Endodermal cell (in vitro differentiated cells): ENCODE data around the gene CEP85L. TPM values are rescaled to one million over a fixed set of nuclear protein-coding genes. Genes with fewer than 3 reads are reported as not detected.

Experiments
- DNase-seq: peaks from one replicate; pipeline ENCODE4 v3.0.0-alpha.2; 2017
- H3K27ac ChIP-seq: 2 replicates; pipeline ENCODE4 v1.5.1; 2013; ENCODE audit warnings: mild to moderate bottlenecking, low read depth, low read length, moderate library complexity
- H3K27me3 ChIP-seq: 2 replicates; pipeline ENCODE4 v1.6.1; 2013; ENCODE audit warnings: mild to moderate bottlenecking, low read length, moderate library complexity; ENCODE audit not compliant: insufficient read depth, control insufficient read depth, poor library complexity, severe bottlenecking
- H3K36me3 ChIP-seq: 2 replicates; pipeline ENCODE4 v1.7.0; 2013; ENCODE audit warnings: mild to moderate bottlenecking, low read length, moderate library complexity; ENCODE audit not compliant: control insufficient read depth, insufficient read depth
- H3K4me1 ChIP-seq: one replicate; pipeline ENCODE4 v1.7.0; 2013; ENCODE audit warnings: low read length; ENCODE audit not compliant: control insufficient read depth, insufficient read depth
- H3K4me3 ChIP-seq: 2 replicates; pipeline ENCODE4 v1.5.1; 2013; ENCODE audit warnings: mild to moderate bottlenecking, low read length, moderate library complexity
- H3K9ac ChIP-seq: 2 replicates; pipeline ENCODE4 v1.6.1; 2013; ENCODE audit warnings: mild to moderate bottlenecking, low read length, moderate library complexity; ENCODE audit not compliant: poor library complexity, severe bottlenecking; ENCODE audit errors: extremely low read depth
- H3K9me3 ChIP-seq: 2 replicates; pipeline ENCODE4 v1.6.1; 2013; ENCODE audit warnings: mild to moderate bottlenecking, low read length, moderate library complexity; ENCODE audit not compliant: control insufficient read depth
- H3K27ac Mint-ChIP-seq: 2 replicates; pipeline ENCODE4 v1.8.0; 2020; ENCODE audit warnings: mixed read lengths
- H3K27me3 Mint-ChIP-seq: 2 replicates; pipeline ENCODE4 v1.8.0; 2021; ENCODE audit warnings: mild to moderate bottlenecking, mixed read lengths; ENCODE audit not compliant: insufficient read depth
- H3K36me3 Mint-ChIP-seq: 2 replicates; pipeline ENCODE4 v1.8.0; 2020; ENCODE audit warnings: low read depth, mixed read lengths
- H3K4me1 Mint-ChIP-seq: 2 replicates; pipeline ENCODE4 v1.8.0; 2020; ENCODE audit warnings: mixed read lengths
- H3K4me3 Mint-ChIP-seq: 2 replicates; pipeline ENCODE4 v1.8.0; 2020; ENCODE audit warnings: mild to moderate bottlenecking, moderate library complexity, mixed read lengths
- H3K9me3 Mint-ChIP-seq: 2 replicates; pipeline ENCODE4 v1.8.0; 2020; ENCODE audit warnings: mild to moderate bottlenecking, mixed read lengths
- WGBS, 2 experiments: methylation state at CpG; one replicate each; pipeline versions ENCODE4 v1.1.5 to v1.1.7; 2013; ENCODE audit warnings: missing lambda C conversion rate in 2 of 2, mixed read lengths in 1 of 2; ENCODE audit not compliant: insufficient coverage in 1 of 2, insufficient read length in 1 of 2; 5-methylcytosine and 5-hydroxymethylcytosine counted together
- total RNA-seq, 2 donors: library from RNA; stranded (reverse); fragmentation: NEBNext Ultra II Directional in 1 of 2; extraction: Animal tissue kit (Norgen Biotek cat#: 25700) in 1 of 2; gene quantifications; 2 replicates in 1 of 2; 3 replicates in 1 of 2; pipeline ENCODE4 v1.2.1, GENCODE V29; 2021
- TF ChIP-seq, protein P1 (sequence below): fragments of 200-600 bp; sonication (generic); conservative IDR thresholded peaks from 2 replicates; pipeline ENCODE4 v1.5.0; 2021; ENCODE audit warnings: antibody characterized with exemption, mild to moderate bottlenecking

The CEP85L gene
- total RNA-seq, 2 donors from 2014 or later = 6.7 to 10.2 TPM

DNA sequence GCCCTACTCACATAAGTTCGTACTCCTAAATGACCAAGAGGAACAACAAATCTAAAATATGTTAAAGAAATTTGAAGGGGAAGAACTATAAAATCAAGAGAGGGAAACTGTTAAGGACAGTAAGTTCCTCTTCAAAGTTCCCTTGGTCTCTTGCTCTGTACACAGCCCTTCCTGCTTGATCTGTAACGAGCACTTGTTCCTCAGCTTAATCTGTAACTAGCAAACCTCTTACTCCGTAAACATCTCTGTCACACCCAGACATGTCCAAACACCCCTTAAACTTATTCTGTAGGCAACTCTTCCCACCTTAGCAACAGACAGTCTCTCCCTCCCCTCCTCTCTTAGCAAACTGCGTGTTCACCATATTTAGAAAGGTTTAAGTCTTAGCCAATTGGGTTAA lies 73.4 kb downstream of the CEP85L start:
- Histone ChIP-seq H3K9ac (no peak overlapping the region), H3K36me3 (no peaks in the 10 kb centered on the region), H3K4me3 (no peak overlapping the region), H3K27ac (no peak overlapping the region), H3K9me3 (peaks cover 76% of the 10 kb centered on the region), H3K27me3 (no peaks in the 10 kb centered on the region), H3K4me1 (peaks cover 8% of the 10 kb centered on the region)
- Mint-ChIP-seq H3K27me3 (no peaks in the 10 kb centered on the region), H3K27ac (no peak overlapping the region), H3K36me3 (peaks cover 20% of the 10 kb centered on the region), H3K9me3 (peaks cover 63% of the 10 kb centered on the region), H3K4me3 (no peak overlapping the region), H3K4me1 (peaks cover 14% of the 10 kb centered on the region)
- no peak for DNase-seq
- TF ChIP-seq, protein P1, sequence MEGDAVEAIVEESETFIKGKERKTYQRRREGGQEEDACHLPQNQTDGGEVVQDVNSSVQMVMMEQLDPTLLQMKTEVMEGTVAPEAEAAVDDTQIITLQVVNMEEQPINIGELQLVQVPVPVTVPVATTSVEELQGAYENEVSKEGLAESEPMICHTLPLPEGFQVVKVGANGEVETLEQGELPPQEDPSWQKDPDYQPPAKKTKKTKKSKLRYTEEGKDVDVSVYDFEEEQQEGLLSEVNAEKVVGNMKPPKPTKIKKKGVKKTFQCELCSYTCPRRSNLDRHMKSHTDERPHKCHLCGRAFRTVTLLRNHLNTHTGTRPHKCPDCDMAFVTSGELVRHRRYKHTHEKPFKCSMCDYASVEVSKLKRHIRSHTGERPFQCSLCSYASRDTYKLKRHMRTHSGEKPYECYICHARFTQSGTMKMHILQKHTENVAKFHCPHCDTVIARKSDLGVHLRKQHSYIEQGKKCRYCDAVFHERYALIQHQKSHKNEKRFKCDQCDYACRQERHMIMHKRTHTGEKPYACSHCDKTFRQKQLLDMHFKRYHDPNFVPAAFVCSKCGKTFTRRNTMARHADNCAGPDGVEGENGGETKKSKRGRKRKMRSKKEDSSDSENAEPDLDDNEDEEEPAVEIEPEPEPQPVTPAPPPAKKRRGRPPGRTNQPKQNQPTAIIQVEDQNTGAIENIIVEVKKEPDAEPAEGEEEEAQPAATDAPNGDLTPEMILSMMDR = no peak
- 70 to 80% methylated on average over 2 to 3 of the region's 4 CpGs for WGBS, 2 experiments

DNA sequence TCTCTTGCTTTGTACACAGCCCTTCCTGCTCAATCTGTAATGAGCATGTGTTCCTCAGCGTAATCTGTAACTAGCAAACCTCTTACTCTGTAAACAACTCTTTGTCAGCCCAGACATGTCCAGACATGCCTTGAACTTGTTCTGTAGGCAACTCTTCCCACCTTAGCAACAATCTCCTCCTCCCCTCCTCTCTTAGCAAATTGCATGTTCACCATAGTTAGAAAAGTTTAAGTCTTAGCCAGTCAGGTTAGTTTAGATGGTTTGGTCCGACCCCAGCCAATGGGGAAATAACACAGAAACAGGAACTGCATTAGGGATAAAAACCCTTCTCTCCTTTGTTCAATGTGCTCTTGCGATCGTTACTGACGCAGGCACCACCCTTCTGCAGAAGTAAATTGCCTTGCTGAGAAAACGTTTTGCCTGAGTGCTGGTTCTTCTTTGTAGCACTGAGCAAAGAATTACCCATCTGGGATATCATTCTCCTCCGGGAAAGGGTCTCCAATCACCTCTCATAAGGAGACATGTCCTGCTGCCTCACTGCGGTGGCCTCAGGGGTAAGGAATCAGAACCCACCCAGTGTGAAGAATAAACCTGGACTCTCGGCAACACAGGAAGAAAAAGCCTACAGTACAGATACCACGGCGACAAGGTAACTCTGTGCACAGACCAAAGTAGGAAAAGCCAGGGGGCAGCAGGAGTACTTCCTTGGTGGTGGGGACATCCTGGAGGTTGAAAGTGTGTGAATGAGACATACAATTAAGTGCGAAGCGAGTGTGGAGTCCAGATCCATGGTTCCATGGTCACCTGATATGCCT lies 77.1 kb downstream of the CEP85L start:
- no peak overlapping the region for H3K27ac Mint-ChIP-seq
- peak; percentile 78 for DNase-seq
- no peaks in the 10 kb centered on the region for H3K27me3 Mint-ChIP-seq
- WGBS, 2 experiments = 95 to 98% methylated on average over 10 to 13 of the region's 13 CpGs
- peaks cover 53% of the 10 kb centered on the region for H3K9me3 Mint-ChIP-seq
- TF ChIP-seq, protein P1 = no peak
- peak overlapping the region; percentile 19 for H3K4me3 Mint-ChIP-seq
- H3K4me1 Mint-ChIP-seq = no peaks in the 10 kb centered on the region
- no peak overlapping the region for H3K9ac ChIP-seq
- peaks cover 20% of the 10 kb centered on the region for H3K36me3 Mint-ChIP-seq
- no peaks in the 10 kb centered on the region for H3K4me1 ChIP-seq
- peaks cover 67% of the 10 kb centered on the region for H3K9me3 ChIP-seq
- no peaks in the 10 kb centered on the region for H3K27me3 ChIP-seq
- H3K27ac ChIP-seq = no peak overlapping the region
- H3K36me3 ChIP-seq = no peaks in the 10 kb centered on the region
- peak overlapping the region; percentile 12 for H3K4me3 ChIP-seq

DNA sequence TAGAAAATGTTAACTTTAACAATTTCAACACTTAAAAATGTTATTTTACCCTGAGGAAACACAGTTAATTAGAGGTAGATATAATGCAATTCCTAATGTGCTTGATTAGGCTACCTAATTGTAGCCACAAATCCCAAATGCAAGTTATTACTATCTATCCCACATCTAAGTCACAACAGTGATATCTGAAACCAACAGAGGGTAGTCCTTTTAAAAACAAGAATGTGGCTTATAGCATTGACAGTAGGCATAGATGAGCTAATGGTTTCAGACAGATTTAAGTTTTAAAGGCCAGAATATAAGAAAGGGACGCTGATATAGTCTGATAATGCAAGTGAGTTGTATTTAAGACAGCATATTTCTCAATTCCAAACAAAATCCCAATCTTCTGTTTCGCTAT lies 80.3 kb downstream of the CEP85L start:
- Mint-ChIP-seq H3K36me3 (peaks cover 10% of the 10 kb centered on the region), H3K4me1 (no peaks in the 10 kb centered on the region), H3K4me3 (no peak overlapping the region), H3K27ac (no peak overlapping the region), H3K9me3 (peaks cover 25% of the 10 kb centered on the region), H3K27me3 (no peaks in the 10 kb centered on the region)
- 100% methylated on average over 1 of the region's 2 CpGs; no CpG with 5 or more reads in 1 of the 2 experiments for WGBS, 2 experiments
- TF ChIP-seq, protein P1 = no peak
- Histone ChIP-seq H3K36me3 (no peaks in the 10 kb centered on the region), H3K27me3 (no peaks in the 10 kb centered on the region), H3K4me3 (no peak overlapping the region), H3K27ac (no peak overlapping the region), H3K9me3 (peaks cover 36% of the 10 kb centered on the region), H3K9ac (no peak overlapping the region), H3K4me1 (no peaks in the 10 kb centered on the region)
- DNase-seq = no peak
